Panc1 (cell line): Measurements from ENCODE around the gene LPIN1. TPM values are rescaled to one million over a fixed set of nuclear protein-coding genes. Genes with fewer than 3 reads are reported as not detected.

Experiments
- ATAC-seq: fragments of 200-7000 bp; cut with Tn5 transposase; 2 replicates; pipeline ENCODE4 v1.9.1; 2020; ENCODE audit warnings: mild to moderate bottlenecking, moderate library complexity
- BruUV-seq: library from RNA; stranded (reverse); fragments of 400-500 nt; replicated peaks from 2 replicates; lab custom pipeline; 2021; lab: Mats Ljungman, UMichigan
- CTCF ChIA-PET: fragments of 300-600 bp; sonication (Branson Sonifier 250); formaldehyde crosslinking; loops from one replicate; lab custom pipeline; 2022; ENCODE audit warnings: antibody characterized with exemption; lab: Charles Lee
- POLR2A ChIA-PET: fragments of 300-600 bp; sonication (Branson Sonifier 250); formaldehyde crosslinking; loops from one replicate; lab custom pipeline; 2022; ENCODE audit warnings: antibody characterized with exemption; lab: Charles Lee
- DNase-seq: peaks from one replicate; pipeline ENCODE4 v3.0.0-alpha.2; 2010; ENCODE audit warnings: low read depth, low spot score
- H3K27ac ChIP-seq: 2 replicates; pipeline ENCODE4 v1.5.1; 2011; ENCODE audit warnings: mild to moderate bottlenecking, low read length, inconsistent platforms
- H3K27me3 ChIP-seq: fragments of 200-500 bp; sonication (Bioruptor generic); 2 replicates; pipeline ENCODE4 v1.6.0; 2014; ENCODE audit warnings: low read length, inconsistent platforms; ENCODE audit not compliant: control insufficient read depth, insufficient read depth
- H3K36me3 ChIP-seq: fragments of 200-500 bp; sonication (Bioruptor generic); 2 replicates; pipeline ENCODE4 v1.5.1; 2014; ENCODE audit warnings: inconsistent platforms, mild to moderate bottlenecking, low read length, moderate library complexity; ENCODE audit not compliant: control insufficient read depth, insufficient read depth
- H3K4me1 ChIP-seq: 2 replicates; pipeline ENCODE4 v1.5.1; 2011; ENCODE audit warnings: inconsistent platforms, mild to moderate bottlenecking, low read length, moderate library complexity; ENCODE audit not compliant: control insufficient read depth, insufficient read depth
- H3K4me3 ChIP-seq, 2 experiments: 2 replicates each; pipeline ENCODE4 v1.5.1; 2011 to 2012; ENCODE audit warnings: low read depth in 2 of 2, low read length in 2 of 2, mild to moderate bottlenecking in 2 of 2, inconsistent platforms in 1 of 2, moderate library complexity in 1 of 2
- H3K9me3 ChIP-seq: fragments of 200-500 bp; sonication (Bioruptor generic); 2 replicates; pipeline ENCODE4 v1.5.1; 2014; ENCODE audit warnings: low read depth, mild to moderate bottlenecking, inconsistent platforms, low read length, moderate library complexity; ENCODE audit not compliant: control insufficient read depth, insufficient read depth
- CTCF ChIP-seq: fragments of 450-650 bp; IDR thresholded peaks from 2 replicates; pipeline ENCODE4 v1.5.1; 2017; ENCODE audit warnings: mild to moderate bottlenecking
- POLR2AphosphoS5 ChIP-seq: IDR thresholded peaks from 2 replicates; pipeline ENCODE4 v1.6.1; 2012; ENCODE audit warnings: mild to moderate bottlenecking, low read depth, low read length, moderate library complexity
- REST ChIP-seq, 2 experiments: IDR thresholded peaks; 2 replicates each; pipeline ENCODE4 v1.6.1; 2011 to 2012; ENCODE audit warnings: low read depth in 2 of 2, control low read depth in 1 of 2, low read length in 1 of 2, mild to moderate bottlenecking in 1 of 2, moderate library complexity in 1 of 2; ENCODE audit not compliant: insufficient read depth in 1 of 2
- SIN3A ChIP-seq: IDR thresholded peaks from 2 replicates; pipeline ENCODE4 v1.6.1; 2012; ENCODE audit warnings: low read depth, mild to moderate bottlenecking, low read length, moderate library complexity, borderline replicate concordance; ENCODE audit not compliant: insufficient read depth
- TCF7L2 ChIP-seq: IDR thresholded peaks from 2 replicates; pipeline ENCODE4 v1.6.1; 2011; ENCODE audit warnings: mild to moderate bottlenecking, low read depth, low read length, inconsistent platforms
- in situ Hi-C: cut with HindIII; loops from 2 replicates; pipeline ENCODE4 v1.10.0; 2016; ENCODE audit warnings: low sequenced_read_pairs, low pct_unique_long_range_greater_than_20kb
- intact Hi-C: fragments of 100-400 bp; cut with micrococcal nuclease; formaldehyde crosslinking; loops from one replicate; pipeline ENCODE4 v1.10.0; 2022; ENCODE audit not compliant: unreplicated experiment
- total RNA-seq: library from RNA; stranded (reverse); gene quantifications from one replicate; pipeline ENCODE4 v1.2.1, GENCODE V29; 2021; ENCODE audit not compliant: unreplicated experiment

Gene LPIN1
- total RNA-seq, 1 experiment from 2014 or later, result 51.8 TPM

GRCh38 chr2:11865805-11866204 lies 119.4 kb downstream of the LPIN1 start:
- H3K27me3 ChIP-seq, result no peaks in the 10 kb centered on the region
- H3K4me1 ChIP-seq, result peaks cover 2% of the 10 kb centered on the region; the same call in 1 of the 2 replicates
- intact Hi-C loops, result no loop called here
- no peaks in the 10 kb centered on the region for H3K36me3 ChIP-seq
- H3K27ac ChIP-seq, result no peak overlapping the region
- H3K9me3 ChIP-seq, result no peaks in the 10 kb centered on the region
- no peak overlapping the region for H3K4me3 ChIP-seq
- TF ChIP-seq TCF7L2, result no peak
- TF ChIP-seq CTCF, result no peak
- no peak for TF ChIP-seq REST (IDR thresholded peaks at IDR 0.05; ENCODE audit: insufficient read depth in 1 of 2, low read depth in 2 of 2, low read length in 1 of 2)
- no peak for TF ChIP-seq POLR2AphosphoS5
- TF ChIP-seq SIN3A, result no peak
- BruUV-seq, result no TSS peak
- no peak for DNase-seq
- CTCF ChIA-PET, result no interaction called here
- ATAC-seq, result no peak
- in situ Hi-C loops, result no loop called here
- POLR2A ChIA-PET, result interaction anchor here (0.6 to 0.7 kb wide), 2 partner anchors 27 to 646 kb away, joined by 3 read pairs; no protein-coding TSS in a partner anchor

GRCh38 chr2:11866358-11867335 lies 120.2 kb downstream of the LPIN1 start:
- in situ Hi-C loops (no loop called here), intact Hi-C loops (no loop called here)
- no peaks in the 10 kb centered on the region for H3K9me3 ChIP-seq
- no peak overlapping the region for H3K27ac ChIP-seq
- TF ChIP-seq REST (IDR thresholded peaks at IDR 0.05; ENCODE audit: insufficient read depth in 1 of 2, low read depth in 2 of 2, low read length in 1 of 2) (no peak), TCF7L2 (no peak), CTCF (no peak), POLR2AphosphoS5 (no peak), SIN3A (no peak)
- no peaks in the 10 kb centered on the region for H3K27me3 ChIP-seq
- DNase-seq (no peak), ATAC-seq (no peak)
- POLR2A ChIA-PET, result interaction anchor here (0.6 kb wide), 1 partner anchor 647 kb away, joined by 3 read pairs; no protein-coding TSS in a partner anchor
- H3K4me1 ChIP-seq, result peaks cover 2% of the 10 kb centered on the region; the same call in 1 of the 2 replicates
- CTCF ChIA-PET, result no interaction called here
- BruUV-seq, result no TSS peak
- H3K36me3 ChIP-seq, result no peaks in the 10 kb centered on the region
- no peak overlapping the region for H3K4me3 ChIP-seq
